ENCODE results near the gene UQCR11.

UQCR11 gene

GRCh38 chr19:1616875-1617274 lies 11.6 kb upstream of the UQCR11 start:
- H3K4me3 ChIP-seq (ENCODE audit: low read depth, low read length), result no peak overlapping the region

GRCh38 chr19:1616396-1616795 lies 11.1 kb upstream of the UQCR11 start:
- no peak overlapping the region for H3K4me3 ChIP-seq (ENCODE audit: low read depth, low read length)

- H3K4me3 ChIP-seq (ENCODE audit: low read depth, low read length), result no peak overlapping the region
Measured at GRCh38 chr19:1615156-1615765, 10.0 kb upstream of the UQCR11 start.

- H3K4me3 ChIP-seq (ENCODE audit: low read depth, low read length), result no peak overlapping the region
Measured at GRCh38 chr19:1613808-1614570, 8.7 kb upstream of the UQCR11 start.

GRCh38 chr19:1613146-1613545 lies 7.9 kb upstream of the UQCR11 start:
- no peak overlapping the region for H3K4me3 ChIP-seq (ENCODE audit: low read depth, low read length)

GRCh38 chr19:1612114-1613086 lies 7.1 kb upstream of the UQCR11 start:
- H3K4me3 ChIP-seq (ENCODE audit: low read depth, low read length), result no peak overlapping the region

GRCh38 chr19:1611353-1611752 lies 6.1 kb upstream of the UQCR11 start:
- H3K4me3 ChIP-seq (ENCODE audit: low read depth, low read length), result no peak overlapping the region

- H3K4me3 ChIP-seq (ENCODE audit: low read depth, low read length), result no peak overlapping the region
Measured at GRCh38 chr19:1610579-1610978, 5.3 kb upstream of the UQCR11 start.

- H3K4me3 ChIP-seq (ENCODE audit: low read depth, low read length), result no peak overlapping the region
Measured at GRCh38 chr19:1609680-1610474, 4.6 kb upstream of the UQCR11 start.

- no peak overlapping the region for H3K4me3 ChIP-seq (ENCODE audit: low read depth, low read length)
Measured at GRCh38 chr19:1609103-1609396, 3.8 kb upstream of the UQCR11 start.

- H3K4me3 ChIP-seq (ENCODE audit: low read depth, low read length), result no peak overlapping the region
Measured at GRCh38 chr19:1608359-1609102, 3.3 kb upstream of the UQCR11 start.

- H3K4me3 ChIP-seq (ENCODE audit: low read depth, low read length), result peak overlapping the region; percentile 90
Measured at GRCh38 chr19:1606138-1606651, 933 bp upstream of the UQCR11 start.

GRCh38 chr19:1602091-1602707 lies 3.1 kb downstream of the UQCR11 start:
- H3K4me3 ChIP-seq (ENCODE audit: low read depth, low read length), result no peak overlapping the region

- no peak overlapping the region for H3K4me3 ChIP-seq (ENCODE audit: low read depth, low read length)
Measured at GRCh38 chr19:1601613-1602064, 3.6 kb downstream of the UQCR11 start.

- H3K4me3 ChIP-seq (ENCODE audit: low read depth, low read length), result no peak overlapping the region
Measured at GRCh38 chr19:1599460-1599846, 5.8 kb downstream of the UQCR11 start.

- no peak overlapping the region for H3K4me3 ChIP-seq (ENCODE audit: low read depth, low read length)
Measured at GRCh38 chr19:1598777-1599459, 6.3 kb downstream of the UQCR11 start.

- H3K4me3 ChIP-seq (ENCODE audit: low read depth, low read length), result no peak overlapping the region
Measured at GRCh38 chr19:1593501-1593772, 11.8 kb downstream of the UQCR11 start.

- H3K4me3 ChIP-seq (ENCODE audit: low read depth, low read length), result peak within 1 kb of the TSS; percentile 92
Measured at GRCh38 chr19:1592755-1593500, 12.3 kb downstream of the UQCR11 start, which contains the start of gene MBD3. Gene MBD3, minus strand, starts transcription at chr19:1592865. Its CDS starts 234 bp downstream, at chr19:1592631.

Measured in iPS-11a (cell line).